ENCODE data around the gene NAA25. TPM values are rescaled to one million over a fixed set of nuclear protein-coding genes. Genes with fewer than 3 reads are reported as not detected.

The NAA25 gene
- total RNA-seq, 1 donor from 2014 or later = 24.1 TPM

- H3K4me1 ChIP-seq = peaks cover 37% of the 10 kb centered on the region
- no peak for DNase-seq (ENCODE audit: extremely low spot score in 2 of 2)
- H3K9me3 ChIP-seq = no peaks in the 10 kb centered on the region
- no peak overlapping the region for H3K27ac ChIP-seq
- no peak for TF ChIP-seq POLR2A (IDR thresholded peaks at IDR 0.05)
- TF ChIP-seq CTCF (IDR thresholded peaks at IDR 0.05) = no peak
- no peak for TF ChIP-seq POLR2AphosphoS5 (IDR thresholded peaks at IDR 0.05; ENCODE audit: insufficient read depth in 1 of 2, low read depth in 1 of 2)
- H3K36me3 ChIP-seq = peaks cover 0 to 38% of the 10 kb centered on the region in 2 donors
- H3K27me3 ChIP-seq = no peaks in the 10 kb centered on the region
- intact Hi-C loops (cut with DNase I) = no loop called here
- H3K4me3 ChIP-seq = no peak overlapping the region
These were observed 24.8 kb upstream of the NAA25 start for GRCh38 chr12:112133418-112133817.

GRCh38 chr12:112131686-112132085, 23.1 kb upstream of the NAA25 start:
- Histone ChIP-seq H3K9me3 (no peaks in the 10 kb centered on the region), H3K4me1 (peaks cover 54% of the 10 kb centered on the region), H3K36me3 (peaks cover 0 to 20% of the 10 kb centered on the region in 2 donors), H3K4me3 (no peak overlapping the region), H3K27me3 (no peaks in the 10 kb centered on the region), H3K27ac (peak overlapping the region; percentile 61)
- TF ChIP-seq POLR2AphosphoS5 (IDR thresholded peaks at IDR 0.05; ENCODE audit: insufficient read depth in 1 of 2, low read depth in 1 of 2) (no peak), CTCF (IDR thresholded peaks at IDR 0.05) (no peak), POLR2A (IDR thresholded peaks at IDR 0.05) (no peak)
- intact Hi-C loops (cut with DNase I) = no loop called here
- DNase-seq (ENCODE audit: extremely low spot score in 2 of 2) = no peak

GRCh38 chr12:112130441-112130998, 21.9 kb upstream of the NAA25 start:
- no peaks in the 10 kb centered on the region for H3K27me3 ChIP-seq
- no peaks in the 10 kb centered on the region for H3K9me3 ChIP-seq
- TF ChIP-seq CTCF (IDR thresholded peaks at IDR 0.05) = no peak
- TF ChIP-seq POLR2A (IDR thresholded peaks at IDR 0.05) = no peak
- TF ChIP-seq POLR2AphosphoS5 (IDR thresholded peaks at IDR 0.05; ENCODE audit: insufficient read depth in 1 of 2, low read depth in 1 of 2) = peak in 1 of 2 donors; percentile 46
- H3K4me1 ChIP-seq = peaks cover 63% of the 10 kb centered on the region
- H3K27ac ChIP-seq = peak overlapping the region; percentile 61
- no peak overlapping the region for H3K4me3 ChIP-seq
- intact Hi-C loops (cut with DNase I) = no loop called here
- H3K36me3 ChIP-seq = peaks cover 0 to 9% of the 10 kb centered on the region in 2 donors
- no peak for DNase-seq (ENCODE audit: extremely low spot score in 2 of 2)

GRCh38 chr12:112126911-112127310, 18.3 kb upstream of the NAA25 start:
- Histone ChIP-seq H3K4me3 (peak overlapping the region in 1 of 2 donors; percentile 86), H3K27ac (peak overlapping the region; percentile 4), H3K27me3 (no peaks in the 10 kb centered on the region), H3K36me3 (no peaks in the 10 kb centered on the region), H3K4me1 (peaks cover 71% of the 10 kb centered on the region), H3K9me3 (no peaks in the 10 kb centered on the region)
- no peak for DNase-seq (ENCODE audit: extremely low spot score in 2 of 2)
- no peak for TF ChIP-seq CTCF (IDR thresholded peaks at IDR 0.05)
- no peak for TF ChIP-seq POLR2A (IDR thresholded peaks at IDR 0.05)
- no peak for TF ChIP-seq POLR2AphosphoS5 (IDR thresholded peaks at IDR 0.05; ENCODE audit: insufficient read depth in 1 of 2, low read depth in 1 of 2)
- intact Hi-C loops (cut with DNase I) = no loop called here

GRCh38 chr12:112126000-112126438, 17.4 kb upstream of the NAA25 start:
- intact Hi-C loops (cut with DNase I) = no loop called here
- no peak for TF ChIP-seq POLR2A (IDR thresholded peaks at IDR 0.05)
- TF ChIP-seq POLR2AphosphoS5 (IDR thresholded peaks at IDR 0.05; ENCODE audit: insufficient read depth in 1 of 2, low read depth in 1 of 2) = no peak
- no peak for TF ChIP-seq CTCF (IDR thresholded peaks at IDR 0.05)
- Histone ChIP-seq H3K4me1 (peaks cover 66% of the 10 kb centered on the region), H3K36me3 (no peaks in the 10 kb centered on the region), H3K27ac (peak overlapping the region; percentile 94), H3K9me3 (no peaks in the 10 kb centered on the region), H3K4me3 (peak overlapping the region; percentile 86 to 96), H3K27me3 (no peaks in the 10 kb centered on the region)
- no peak for DNase-seq (ENCODE audit: extremely low spot score in 2 of 2)

All from vagina (tissue), 2 donors.